ENCODE data around the gene PPM1G. TPM values are rescaled to one million over a fixed set of nuclear protein-coding genes. Genes with fewer than 3 reads are reported as not detected.
"Not testable (repeated sequence)": the region's sequence is repeated elsewhere in the genome, so short reads cannot be mapped to it uniquely, and the experiment has no call there.

The PPM1G gene, protein sequence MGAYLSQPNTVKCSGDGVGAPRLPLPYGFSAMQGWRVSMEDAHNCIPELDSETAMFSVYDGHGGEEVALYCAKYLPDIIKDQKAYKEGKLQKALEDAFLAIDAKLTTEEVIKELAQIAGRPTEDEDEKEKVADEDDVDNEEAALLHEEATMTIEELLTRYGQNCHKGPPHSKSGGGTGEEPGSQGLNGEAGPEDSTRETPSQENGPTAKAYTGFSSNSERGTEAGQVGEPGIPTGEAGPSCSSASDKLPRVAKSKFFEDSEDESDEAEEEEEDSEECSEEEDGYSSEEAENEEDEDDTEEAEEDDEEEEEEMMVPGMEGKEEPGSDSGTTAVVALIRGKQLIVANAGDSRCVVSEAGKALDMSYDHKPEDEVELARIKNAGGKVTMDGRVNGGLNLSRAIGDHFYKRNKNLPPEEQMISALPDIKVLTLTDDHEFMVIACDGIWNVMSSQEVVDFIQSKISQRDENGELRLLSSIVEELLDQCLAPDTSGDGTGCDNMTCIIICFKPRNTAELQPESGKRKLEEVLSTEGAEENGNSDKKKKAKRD
- 100 to 1,000 TPM; 179 to 181 TPM for total RNA-seq

DNA sequence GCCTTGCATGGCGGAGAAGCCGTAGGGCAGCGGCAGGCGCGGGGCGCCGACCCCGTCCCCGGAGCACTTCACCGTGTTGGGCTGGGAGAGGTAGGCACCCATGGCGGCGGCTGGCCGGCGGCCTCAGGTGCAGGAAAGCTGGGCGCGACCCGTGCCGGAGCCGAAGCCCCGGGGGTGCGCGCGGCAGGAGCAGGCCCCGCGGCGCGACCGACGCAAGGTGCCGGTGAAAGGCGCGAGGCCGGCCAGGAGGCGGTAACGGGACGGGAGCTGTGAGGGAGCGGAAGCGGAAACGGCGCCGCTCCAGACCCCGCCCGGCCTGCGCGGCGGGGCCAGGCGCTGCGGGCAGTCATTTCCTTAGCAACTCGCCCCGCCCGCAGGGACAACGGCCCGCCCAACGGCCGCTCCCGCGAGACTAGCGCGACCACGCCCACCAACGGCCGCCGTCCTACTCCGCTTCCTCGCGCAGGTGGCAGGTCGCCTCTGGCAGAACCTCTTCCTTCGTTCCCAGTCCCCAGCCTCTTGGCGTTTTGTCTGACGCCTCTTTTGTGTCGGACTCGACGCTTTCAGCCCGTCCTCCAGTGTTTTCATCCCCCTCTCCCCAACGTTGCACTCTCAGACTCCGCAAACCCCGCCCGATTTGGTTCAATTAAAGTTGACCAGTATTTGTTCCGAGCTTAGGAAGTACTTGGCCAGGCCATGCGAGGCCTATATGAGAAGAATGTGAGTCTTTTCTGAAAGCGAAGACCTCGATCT, at the start of gene PPM1G:
TSS of gene PPM1G (minus strand) at position 271 of the 753 bp plus-strand sequence. CDS start at position 102, 169 bp downstream.
- POLR2A ChIA-PET: interaction anchor here (0.6 to 2.0 kb wide), 9 partner anchors 10 to 272 kb away, joined by 3 to 27 read pairs (median 4); partner anchors contain the start of genes NRBP1, SNX17 and ZNF513
- CTCF ChIA-PET: interaction anchor here (1.2 to 2.3 kb wide), 6 partner anchors 19 to 274 kb away, joined by 3 to 16 read pairs (median 3); partner anchors contain the start of genes EIF2B4, NRBP1 and SNX17

DNA sequence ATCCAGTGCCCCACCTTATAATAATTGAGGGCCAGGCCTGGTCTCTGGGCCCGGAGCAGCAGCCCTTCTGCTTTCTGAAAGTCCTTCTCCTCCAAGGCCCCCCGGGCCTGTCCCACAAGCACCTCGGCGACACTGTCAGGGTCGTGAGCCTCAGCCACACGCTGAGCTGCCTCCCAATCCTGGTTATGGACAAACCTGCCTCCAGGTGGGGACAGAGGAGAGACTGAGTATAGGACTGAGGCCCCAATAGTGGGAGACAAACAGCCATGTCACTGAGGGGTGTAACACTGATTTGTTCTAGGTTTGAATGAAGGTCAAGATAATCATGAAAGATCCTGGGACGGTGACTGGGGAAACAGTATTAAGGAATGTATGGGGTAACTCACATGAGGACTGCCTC, 44.6 kb upstream of the PPM1G start:
- CTCF ChIA-PET: no interaction called here

DNA sequence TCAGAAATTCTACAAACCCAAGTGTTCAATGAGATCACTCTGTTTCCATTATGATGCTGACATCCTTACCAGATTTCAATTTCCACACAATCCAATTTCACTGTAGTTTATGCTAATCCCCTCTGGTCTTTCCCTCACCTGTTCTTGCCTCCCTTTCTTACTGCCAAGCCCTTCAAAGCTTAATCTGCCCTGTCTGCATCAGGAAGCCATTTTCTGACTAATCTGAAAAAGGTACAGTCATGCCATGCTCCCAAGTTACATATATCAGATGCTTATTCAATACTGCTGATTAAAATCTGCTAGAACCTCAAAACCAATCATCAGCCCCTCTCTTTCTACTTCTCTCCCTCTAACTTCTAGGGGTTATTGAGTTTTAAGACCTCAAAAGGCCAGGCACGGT, 41.7 kb upstream of the PPM1G start:
- POLR2A ChIA-PET: no interaction called here
- CTCF ChIA-PET: no interaction called here

More for the DNA sequence above, 44.6 kb upstream of the PPM1G start:
- POLR2A ChIA-PET: no interaction called here

DNA sequence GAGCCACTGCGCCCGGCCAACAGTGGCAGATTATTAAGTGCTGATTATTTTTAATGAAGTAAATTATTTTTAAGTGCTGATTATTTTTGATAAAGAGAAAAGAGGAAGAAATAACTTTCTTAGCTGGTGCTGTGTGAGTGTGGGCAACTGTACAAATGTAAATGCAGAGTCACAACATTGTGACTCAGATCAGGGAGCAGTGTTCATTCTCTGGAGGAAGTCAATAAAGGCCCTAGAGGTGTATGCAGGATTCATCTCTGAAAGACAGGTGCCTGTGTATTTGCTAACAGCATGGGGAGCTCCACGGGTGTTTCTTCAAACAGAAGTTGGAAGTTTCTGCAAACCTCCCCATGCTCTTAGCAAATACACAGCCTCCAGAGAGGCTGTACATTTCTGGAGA, 39.0 kb upstream of the PPM1G start:
- CTCF ChIA-PET: no interaction called here
- POLR2A ChIA-PET: no interaction called here

DNA sequence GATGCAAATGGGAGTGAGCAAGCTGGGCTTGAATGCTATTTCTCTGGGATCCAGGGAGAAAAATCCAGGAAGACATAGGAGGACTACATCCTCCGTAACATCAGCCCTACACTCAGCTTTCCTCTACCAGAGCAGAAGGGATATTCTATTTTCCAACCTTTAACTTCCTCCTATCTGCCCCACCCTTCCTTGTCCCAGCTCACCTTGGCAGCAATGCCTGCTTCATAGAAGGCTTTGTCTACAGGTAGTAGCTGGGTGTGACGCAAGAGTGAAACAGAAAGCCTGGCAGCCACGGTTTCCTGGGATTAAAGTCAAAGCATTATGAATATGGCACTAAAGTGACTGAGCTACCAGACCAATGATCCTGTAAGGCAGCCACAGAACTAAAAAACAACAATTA, 36.7 kb upstream of the PPM1G start:
- ChIA-PET CTCF (interaction anchor here (0.6 kb wide), 1 partner anchor 1683 kb away, joined by 3 read pairs; no protein-coding TSS in a partner anchor), POLR2A (no interaction called here)

DNA sequence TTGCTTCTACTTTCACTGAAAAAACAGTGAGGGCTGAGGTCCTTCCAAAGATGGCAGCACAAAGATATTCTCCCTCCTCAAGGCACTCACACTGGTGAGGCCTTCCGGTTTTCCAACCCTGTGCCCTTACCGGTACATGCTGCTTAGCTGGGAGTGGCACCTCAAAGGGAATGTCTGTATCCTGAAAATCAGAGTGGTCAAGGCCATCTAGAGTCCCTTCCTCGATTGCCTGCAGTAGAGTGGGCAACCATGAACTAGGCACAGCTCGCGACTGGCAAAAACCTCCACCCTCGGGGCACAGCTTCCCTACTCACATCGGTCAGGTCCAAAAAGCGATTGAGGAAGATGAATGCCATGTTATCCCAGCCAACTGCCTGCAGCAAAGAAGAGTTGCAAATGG, 36.2 kb upstream of the PPM1G start:
- ChIA-PET CTCF (interaction anchor here (0.6 kb wide), 1 partner anchor 1683 kb away, joined by 3 read pairs; no protein-coding TSS in a partner anchor), POLR2A (no interaction called here)

DNA sequence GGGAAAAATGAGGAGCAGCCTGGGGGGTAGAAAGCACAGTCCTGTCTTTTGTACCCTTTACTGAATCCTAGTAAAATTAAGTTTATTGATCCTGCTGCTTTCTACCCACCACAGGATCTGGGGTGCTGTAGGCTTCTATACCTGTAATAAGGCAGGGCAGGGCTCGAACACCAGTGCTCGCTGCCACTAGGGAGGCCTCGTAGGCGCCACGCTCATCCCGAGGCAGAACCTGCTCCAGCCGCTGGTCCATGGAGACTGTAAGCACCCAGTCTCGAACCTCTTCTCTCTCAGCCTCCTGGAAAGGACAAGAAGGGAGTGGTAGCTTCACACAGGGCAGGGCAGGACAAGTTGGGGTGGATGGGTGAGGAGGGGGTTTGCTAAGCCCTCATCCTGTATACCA, 35.8 kb upstream of the PPM1G start:
- POLR2A ChIA-PET: no interaction called here
- CTCF ChIA-PET: no interaction called here

DNA sequence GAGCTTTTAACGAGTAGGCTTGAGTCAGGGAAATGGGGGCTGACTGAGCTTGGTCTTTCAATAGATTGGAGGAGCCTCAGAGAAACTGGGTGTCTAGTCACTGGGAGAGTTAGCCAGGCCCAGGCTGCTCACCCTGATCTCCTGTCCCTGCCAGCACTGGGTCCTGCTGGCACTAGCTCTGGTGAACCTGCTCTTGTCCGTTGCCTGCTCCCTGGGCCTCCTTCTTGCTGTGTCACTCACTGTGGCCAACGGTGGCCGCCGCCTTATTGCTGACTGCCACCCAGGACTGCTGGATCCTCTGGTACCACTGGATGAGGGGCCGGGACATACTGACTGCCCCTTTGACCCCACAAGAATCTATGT, 33.5 kb upstream of the PPM1G start:
- POLR2A ChIA-PET: no interaction called here
- CTCF ChIA-PET: no interaction called here

DNA sequence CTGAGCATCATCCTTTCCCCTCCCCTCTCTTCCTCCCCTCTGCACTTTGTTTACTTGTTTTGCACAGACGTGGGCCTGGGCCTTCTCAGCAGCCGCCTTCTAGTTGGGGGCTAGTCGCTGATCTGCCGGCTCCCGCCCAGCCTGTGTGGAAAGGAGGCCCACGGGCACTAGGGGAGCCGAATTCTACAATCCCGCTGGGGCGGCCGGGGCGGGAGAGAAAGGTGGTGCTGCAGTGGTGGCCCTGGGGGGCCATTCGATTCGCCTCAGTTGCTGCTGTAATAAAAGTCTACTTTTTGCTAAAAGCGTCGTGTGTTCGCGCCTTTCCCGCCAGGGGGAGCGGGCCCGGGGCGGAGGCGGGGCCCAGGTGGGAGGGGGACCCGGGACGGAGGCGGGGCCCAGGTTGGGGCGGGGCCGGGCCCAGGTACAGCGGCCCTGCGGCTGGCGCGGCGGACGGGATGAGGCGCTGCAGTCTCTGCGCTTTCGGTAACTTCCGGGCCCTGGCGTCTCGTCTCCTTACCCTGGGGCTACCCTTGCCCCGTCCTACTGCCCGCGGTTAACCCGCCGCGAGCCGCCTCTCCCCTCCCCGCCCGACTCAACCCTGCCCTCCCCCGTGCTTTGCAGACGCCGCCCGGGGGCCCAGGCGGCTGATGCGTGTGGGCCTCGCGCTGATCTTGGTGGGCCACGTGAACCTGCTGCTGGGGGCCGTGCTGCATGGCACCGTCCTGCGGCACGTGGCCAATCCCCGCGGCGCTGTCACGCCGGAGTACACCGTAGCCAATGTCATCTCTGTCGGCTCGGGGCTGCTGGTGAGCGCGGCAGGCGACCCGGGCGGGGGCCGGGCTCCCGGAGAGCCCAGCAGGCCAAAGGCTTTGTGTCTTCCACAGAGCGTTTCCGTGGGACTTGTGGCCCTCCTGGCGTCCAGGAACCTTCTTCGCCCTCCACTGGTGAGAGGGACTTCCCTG, 32.8 kb upstream of the PPM1G start, which contains the start of gene KRTCAP3:
TSS of gene KRTCAP3 (plus strand) at position 424 of the 962 bp plus-strand sequence. CDS start at position 456, 32 bp downstream.
- POLR2A ChIA-PET: no interaction called here
- CTCF ChIA-PET: interaction anchor here (0.9 kb wide), 1 partner anchor 240 kb away, joined by 3 read pairs; no protein-coding TSS in a partner anchor

DNA sequence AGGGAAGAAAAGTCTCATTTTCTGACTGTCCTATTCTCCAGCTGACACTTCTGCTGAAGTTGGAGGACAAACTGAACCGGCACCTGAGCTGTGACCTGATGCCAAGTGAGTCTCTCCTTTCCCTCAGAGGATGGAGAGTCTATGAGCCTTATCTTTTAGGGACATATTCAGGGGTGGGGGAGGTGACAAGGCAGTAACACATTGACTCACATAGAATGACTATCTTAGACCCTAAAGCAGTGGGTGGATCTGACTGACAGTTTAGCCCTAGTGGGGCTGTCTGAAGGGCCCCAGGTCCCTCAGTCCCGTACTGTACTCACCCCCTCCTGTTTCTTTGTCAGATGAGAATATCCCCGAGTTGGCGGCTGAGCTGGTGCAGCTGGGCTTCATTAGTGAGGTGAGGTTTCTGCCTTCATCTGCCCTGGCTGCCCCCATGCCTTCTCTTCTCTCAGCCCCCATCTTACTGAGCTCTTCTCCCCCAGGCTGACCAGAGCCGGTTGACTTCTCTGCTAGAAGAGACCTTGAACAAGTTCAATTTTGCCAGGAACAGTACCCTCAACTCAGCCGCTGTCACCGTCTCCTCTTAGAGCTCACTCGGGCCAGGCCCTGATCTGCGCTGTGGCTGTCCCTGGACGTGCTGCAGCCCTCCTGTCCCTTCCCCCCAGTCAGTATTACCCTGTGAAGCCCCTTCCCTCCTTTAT, 32.0 kb upstream of the PPM1G start:
- ChIA-PET CTCF (interaction anchor here (0.9 to 1.0 kb wide), 2 partner anchors 69 to 241 kb away, joined by 3 read pairs; no protein-coding TSS in a partner anchor), POLR2A (no interaction called here)

DNA sequence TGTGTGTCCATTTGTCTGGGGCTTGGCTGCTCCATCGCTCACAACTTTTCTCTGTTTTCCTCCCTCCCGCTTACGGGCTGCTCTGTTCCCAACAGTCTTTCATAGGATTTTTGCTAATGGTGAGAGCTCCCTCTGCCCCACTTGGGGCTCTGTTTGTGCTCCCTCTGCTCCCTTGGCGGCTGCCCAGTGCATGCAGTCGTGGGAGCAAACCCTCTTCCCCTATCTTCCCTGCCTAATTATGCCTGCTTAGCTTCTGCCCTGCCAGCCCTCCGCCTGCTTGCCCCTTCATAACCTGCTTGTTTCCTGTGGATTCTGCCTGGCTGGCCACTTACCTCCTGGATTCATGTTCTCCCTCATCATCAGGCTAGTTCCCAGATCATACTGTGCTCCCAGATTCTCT, 26.2 kb upstream of the PPM1G start:
- POLR2A ChIA-PET: no interaction called here
- CTCF ChIA-PET: no interaction called here

DNA sequence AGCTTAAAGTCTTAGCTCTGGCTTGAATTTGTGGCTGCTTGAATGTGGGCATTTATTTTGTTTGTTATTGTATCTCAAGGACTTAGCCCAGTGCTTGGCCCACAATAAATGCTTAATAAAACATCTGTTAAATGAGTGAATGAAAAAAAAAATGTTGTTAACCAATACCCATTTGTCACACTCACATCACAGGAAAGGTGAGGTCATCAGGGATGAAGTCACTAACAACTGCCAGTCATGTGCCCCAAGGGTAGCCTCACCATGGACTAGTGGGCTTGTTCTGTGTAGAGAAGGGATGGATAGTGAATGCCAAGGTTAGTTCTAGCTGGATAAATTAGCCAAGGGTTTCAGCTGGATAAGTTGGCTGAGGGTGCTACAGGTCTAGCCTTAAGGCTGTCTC, 22.0 kb upstream of the PPM1G start:
- ChIA-PET POLR2A (interaction anchor here (0.8 to 2.2 kb wide), 4 partner anchors 22 to 237 kb away, joined by 3 to 6 read pairs (median 4); partner anchors contain the start of genes CCDC121, GPN1, PPM1G and ZNF513), CTCF (interaction anchor here (1.0 to 3.5 kb wide), 7 partner anchors 22 to 252 kb away, joined by 3 to 16 read pairs (median 3); partner anchors contain the start of genes PPM1G, SLC4A1AP and SUPT7L)

DNA sequence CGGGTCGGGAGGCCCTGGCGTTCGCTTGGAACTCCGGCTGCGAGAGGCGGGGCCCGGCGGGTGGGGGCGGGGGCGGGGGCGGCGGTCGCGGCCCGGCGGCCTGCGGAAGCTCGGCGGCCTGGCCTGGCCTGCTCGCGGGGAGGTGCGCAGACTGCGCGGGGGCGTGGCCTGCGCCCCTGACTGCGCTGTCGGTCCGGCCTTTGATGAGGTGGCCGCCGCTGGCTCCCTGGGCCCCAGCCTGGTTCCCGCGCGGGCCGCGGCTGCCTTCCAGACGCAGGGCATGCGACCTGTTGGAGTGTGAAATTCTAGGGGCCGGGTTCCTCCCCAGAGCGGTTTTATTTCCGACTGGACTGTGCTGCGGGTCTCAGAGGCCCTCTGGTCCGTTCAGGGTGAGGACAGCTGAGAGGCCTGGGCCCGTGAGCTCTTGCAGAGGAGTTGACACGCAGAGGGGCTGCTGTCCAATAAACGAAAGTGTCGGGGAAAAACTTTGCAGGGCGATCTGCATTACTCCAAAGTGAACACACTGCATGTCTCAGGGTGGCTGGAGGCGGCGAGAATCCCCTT, 19.7 kb upstream of the PPM1G start:
- ChIA-PET CTCF (interaction anchor here (0.6 to 3.5 kb wide), 4 partner anchors 11 to 1014 kb away, joined by 3 to 16 read pairs (median 7); partner anchors contain the start of genes EIF2B4, PPM1G and SNX17), POLR2A (interaction anchor here (0.6 to 2.8 kb wide), 4 partner anchors 19 to 58 kb away, joined by 3 to 27 read pairs (median 4); partner anchors contain the start of gene PPM1G)

DNA sequence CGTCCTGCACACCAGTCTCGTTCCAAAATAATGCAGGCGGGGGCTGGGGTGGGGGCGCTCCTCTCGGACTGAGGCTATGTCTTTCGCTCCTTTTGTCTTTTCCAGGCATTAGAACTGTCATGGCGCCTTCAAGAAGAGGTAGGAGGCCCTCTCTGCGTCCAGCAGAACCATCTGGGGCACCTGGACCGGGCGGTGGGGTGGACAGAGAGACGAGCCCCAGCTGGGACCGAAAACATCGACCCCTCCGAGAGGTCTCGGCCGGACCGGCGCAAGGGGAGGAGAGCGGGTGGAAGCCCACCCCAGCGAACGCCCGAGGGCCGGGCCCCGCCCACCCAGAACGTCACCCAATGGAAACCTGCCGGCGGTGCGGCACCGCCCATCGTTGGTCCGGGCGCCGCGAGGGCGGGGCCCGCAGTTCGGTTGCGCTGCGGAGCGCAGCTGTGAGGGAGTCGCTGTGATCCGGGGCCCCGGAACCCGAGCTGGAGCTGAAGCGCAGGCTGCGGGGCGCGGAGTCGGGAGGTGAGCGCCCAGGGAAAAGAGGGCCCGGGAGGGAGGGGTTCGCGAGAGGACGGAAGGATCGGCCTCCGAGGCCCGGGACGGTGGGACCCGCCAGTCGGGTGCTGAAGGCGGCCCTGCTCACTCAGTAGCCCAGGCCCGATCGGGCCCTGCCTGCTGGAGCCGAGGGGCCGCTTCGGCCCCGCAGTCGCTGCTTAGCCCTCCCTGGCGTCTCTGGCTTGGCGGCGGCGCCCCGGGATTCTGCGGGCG, 19.0 kb upstream of the PPM1G start, which contains the start of gene NRBP1:
TSS of gene NRBP1 (plus strand) at position 419 of the 765 bp plus-strand sequence. CDS start 4,643 bp downstream, outside the sequence.
- ChIA-PET CTCF (interaction anchor here (0.6 to 3.5 kb wide), 3 partner anchors 19 to 1015 kb away, joined by 3 to 16 read pairs (median 11); partner anchors contain the start of genes EIF2B4, PPM1G and SNX17), POLR2A (interaction anchor here (0.6 to 2.8 kb wide), 6 partner anchors 19 to 202 kb away, joined by 3 to 27 read pairs (median 4); partner anchors contain the start of gene PPM1G)

DNA sequence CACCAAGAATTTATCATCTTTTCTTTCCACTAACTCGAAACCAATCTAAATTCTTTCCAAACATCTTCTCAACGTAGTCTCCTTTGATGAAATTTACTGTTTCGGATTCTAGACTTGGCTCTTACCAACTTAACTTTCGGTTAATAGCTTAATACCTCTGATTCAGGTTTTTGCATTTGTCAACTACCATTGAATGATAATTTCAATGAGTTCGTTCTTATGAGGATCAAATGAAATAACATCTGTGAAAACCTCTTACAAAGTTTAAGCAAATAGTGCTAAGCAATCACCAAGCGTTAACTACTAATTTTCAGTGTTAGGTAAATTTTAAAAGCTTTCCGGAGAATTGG, 18.4 kb upstream of the PPM1G start:
- CTCF ChIA-PET: interaction anchor here (3.5 kb wide), 1 partner anchor 18 kb away, joined by 16 read pairs; the partner anchor contains the start of gene PPM1G
- POLR2A ChIA-PET: interaction anchor here (1.0 to 2.8 kb wide), 3 partner anchors 18 to 77 kb away, joined by 3 to 27 read pairs (median 3); partner anchors contain the start of gene PPM1G

DNA sequence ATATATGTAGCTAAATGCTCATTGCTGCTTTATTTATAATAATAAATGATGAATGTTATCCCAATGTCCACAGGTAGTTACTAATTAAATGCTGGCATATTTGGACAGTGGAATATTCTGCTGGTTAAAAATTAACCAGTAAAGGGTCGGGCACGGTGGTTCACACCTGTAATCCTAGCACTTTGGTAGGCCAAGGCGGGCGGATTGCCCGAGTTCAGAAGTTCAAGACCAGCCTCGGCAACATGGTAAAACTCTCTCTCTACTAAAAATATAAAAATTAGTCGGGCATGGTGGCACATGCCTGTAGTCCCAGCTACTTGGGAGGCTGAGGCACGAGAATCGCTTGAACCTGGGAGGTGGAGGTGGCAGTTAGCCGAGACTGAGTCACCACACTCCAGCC, 15.6 kb upstream of the PPM1G start:
- POLR2A ChIA-PET, CTCF ChIA-PET: not testable (repeated sequence)

DNA sequence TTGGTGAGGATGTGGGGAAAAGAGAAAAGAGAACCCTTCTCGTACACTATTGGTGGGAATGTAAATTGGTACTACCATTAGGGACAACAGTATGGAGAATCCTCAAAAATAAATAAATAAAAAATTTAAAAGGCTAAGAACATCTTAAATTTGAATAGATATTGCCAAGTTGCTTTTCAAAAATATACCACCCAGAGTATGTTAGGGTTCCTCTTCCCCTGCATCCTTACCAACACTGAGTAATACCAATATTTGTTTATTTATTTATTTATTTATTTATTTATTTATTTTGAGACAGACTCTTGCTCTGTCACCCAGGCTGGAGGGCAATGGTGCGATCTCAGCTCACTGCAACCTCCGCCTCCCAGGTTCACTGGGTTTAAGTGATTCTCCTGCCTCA, 13.6 kb upstream of the PPM1G start:
- ChIA-PET CTCF (no interaction called here), POLR2A (no interaction called here)

All from activated CD8-positive, alpha-beta memory T cell treated with anti-CD3 and anti-CD28 coated beads for 36 hours (primary cell).